ENCODE measurements around the gene MGMT.

The MGMT gene

GRCh38 chr10:129497013-129497412 is 30.0 kb downstream of the MGMT start:
- DNase-seq: no peak

- no peak for DNase-seq
Observed at GRCh38 chr10:129498680-129499079, 31.6 kb downstream of the MGMT start.

GRCh38 chr10:129500617-129501339 is 33.7 kb downstream of the MGMT start:
- no peak for DNase-seq

- DNase-seq: no peak
Observed at GRCh38 chr10:129501652-129502436, 34.8 kb downstream of the MGMT start.

GRCh38 chr10:129502448-129502847 is 35.4 kb downstream of the MGMT start:
- DNase-seq: no peak

GRCh38 chr10:129505500-129506075 is 38.5 kb downstream of the MGMT start:
- DNase-seq: no peak

- no peak for DNase-seq
Observed at GRCh38 chr10:129506101-129506797, 39.2 kb downstream of the MGMT start.

GRCh38 chr10:129507216-129507889 is 40.3 kb downstream of the MGMT start:
- no peak for DNase-seq

- DNase-seq: no peak
Observed at GRCh38 chr10:129509155-129509554, 42.1 kb downstream of the MGMT start.

GRCh38 chr10:129509835-129510234 is 42.8 kb downstream of the MGMT start:
- no peak for DNase-seq

GRCh38 chr10:129511086-129511485 is 44.0 kb downstream of the MGMT start:
- DNase-seq: no peak

- DNase-seq: no peak
Observed at GRCh38 chr10:129511758-129512157, 44.7 kb downstream of the MGMT start.

GRCh38 chr10:129513312-129513711 is 46.3 kb downstream of the MGMT start:
- DNase-seq: no peak

- no peak for DNase-seq
Observed at GRCh38 chr10:129514568-129515451, 47.8 kb downstream of the MGMT start.

- DNase-seq: no peak
Observed at GRCh38 chr10:129516846-129517679, 50.0 kb downstream of the MGMT start.

- no peak for DNase-seq
Observed at GRCh38 chr10:129517680-129518057, 50.6 kb downstream of the MGMT start.

GRCh38 chr10:129518793-129519192 is 51.8 kb downstream of the MGMT start:
- DNase-seq: no peak

GRCh38 chr10:129520440-129521080 is 53.5 kb downstream of the MGMT start:
- no peak for DNase-seq

GRCh38 chr10:129521161-129522025 is 54.4 kb downstream of the MGMT start:
- no peak for DNase-seq
